GM12874 (cell line): ENCODE measurements around the gene PTX4.

Source experiments
- TF ChIP-seq, protein P1 (sequence below): IDR thresholded peaks from 2 replicates; pipeline ENCODE4 v1.5.1; 2011; ENCODE audit warnings: low read depth, mild to moderate bottlenecking, control low read depth, low read length, moderate library complexity; ENCODE audit not compliant: insufficient read depth

PTX4 gene

DNA sequence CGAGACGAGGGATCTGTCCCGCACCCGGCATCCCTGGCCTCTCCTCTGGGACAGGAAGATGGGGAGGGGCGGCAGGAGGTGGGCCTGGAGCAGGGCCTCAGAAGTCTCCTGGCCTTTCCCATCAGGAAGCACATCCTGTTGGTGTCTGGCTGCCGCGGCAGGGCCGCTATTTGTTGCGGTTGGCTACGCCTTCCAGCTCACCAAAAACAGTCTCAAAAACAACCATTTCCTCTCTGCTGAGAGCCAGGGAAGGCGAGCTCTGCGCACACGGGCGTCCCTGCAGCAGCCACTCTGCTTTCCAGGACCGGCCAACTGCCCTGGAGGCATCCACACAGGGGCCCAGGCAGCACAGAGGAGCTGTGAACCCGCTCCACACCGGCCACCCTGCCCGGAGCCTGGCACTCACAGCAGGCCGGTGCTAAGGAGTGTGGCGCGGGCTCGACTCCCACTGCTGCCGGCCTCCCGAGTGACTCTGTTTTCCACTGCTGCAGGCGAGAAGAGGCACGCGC lies 44.8 kb upstream of the PTX4 start, which contains the start of gene TMEM204:
TMEM204 (plus strand) TSS at position 224 of the 509 bp plus-strand sequence. CDS start 610 bp downstream, outside the sequence.
- TF ChIP-seq, protein P1, sequence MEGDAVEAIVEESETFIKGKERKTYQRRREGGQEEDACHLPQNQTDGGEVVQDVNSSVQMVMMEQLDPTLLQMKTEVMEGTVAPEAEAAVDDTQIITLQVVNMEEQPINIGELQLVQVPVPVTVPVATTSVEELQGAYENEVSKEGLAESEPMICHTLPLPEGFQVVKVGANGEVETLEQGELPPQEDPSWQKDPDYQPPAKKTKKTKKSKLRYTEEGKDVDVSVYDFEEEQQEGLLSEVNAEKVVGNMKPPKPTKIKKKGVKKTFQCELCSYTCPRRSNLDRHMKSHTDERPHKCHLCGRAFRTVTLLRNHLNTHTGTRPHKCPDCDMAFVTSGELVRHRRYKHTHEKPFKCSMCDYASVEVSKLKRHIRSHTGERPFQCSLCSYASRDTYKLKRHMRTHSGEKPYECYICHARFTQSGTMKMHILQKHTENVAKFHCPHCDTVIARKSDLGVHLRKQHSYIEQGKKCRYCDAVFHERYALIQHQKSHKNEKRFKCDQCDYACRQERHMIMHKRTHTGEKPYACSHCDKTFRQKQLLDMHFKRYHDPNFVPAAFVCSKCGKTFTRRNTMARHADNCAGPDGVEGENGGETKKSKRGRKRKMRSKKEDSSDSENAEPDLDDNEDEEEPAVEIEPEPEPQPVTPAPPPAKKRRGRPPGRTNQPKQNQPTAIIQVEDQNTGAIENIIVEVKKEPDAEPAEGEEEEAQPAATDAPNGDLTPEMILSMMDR = no peak

DNA sequence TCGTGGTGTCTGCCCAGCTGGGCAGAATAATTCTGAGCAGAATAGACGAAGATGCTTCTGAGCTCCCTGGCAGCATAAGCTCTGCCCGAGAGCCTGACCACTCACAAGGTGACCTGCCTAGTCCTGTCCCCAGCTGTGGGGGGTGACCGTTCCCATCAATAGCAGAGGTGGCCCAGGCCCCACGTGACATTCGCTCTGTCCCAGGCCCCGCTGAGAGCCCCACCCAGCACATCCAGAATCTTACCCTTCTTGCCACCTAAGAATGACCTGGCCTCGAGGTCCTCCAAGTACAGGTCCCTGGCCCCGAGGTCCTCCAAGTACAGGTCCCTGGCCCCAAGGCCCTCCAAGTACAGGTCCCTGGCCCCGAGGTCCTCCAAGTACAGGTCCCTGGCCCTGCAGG lies 44.0 kb upstream of the PTX4 start:
- TF ChIP-seq, protein P1 = no peak

DNA sequence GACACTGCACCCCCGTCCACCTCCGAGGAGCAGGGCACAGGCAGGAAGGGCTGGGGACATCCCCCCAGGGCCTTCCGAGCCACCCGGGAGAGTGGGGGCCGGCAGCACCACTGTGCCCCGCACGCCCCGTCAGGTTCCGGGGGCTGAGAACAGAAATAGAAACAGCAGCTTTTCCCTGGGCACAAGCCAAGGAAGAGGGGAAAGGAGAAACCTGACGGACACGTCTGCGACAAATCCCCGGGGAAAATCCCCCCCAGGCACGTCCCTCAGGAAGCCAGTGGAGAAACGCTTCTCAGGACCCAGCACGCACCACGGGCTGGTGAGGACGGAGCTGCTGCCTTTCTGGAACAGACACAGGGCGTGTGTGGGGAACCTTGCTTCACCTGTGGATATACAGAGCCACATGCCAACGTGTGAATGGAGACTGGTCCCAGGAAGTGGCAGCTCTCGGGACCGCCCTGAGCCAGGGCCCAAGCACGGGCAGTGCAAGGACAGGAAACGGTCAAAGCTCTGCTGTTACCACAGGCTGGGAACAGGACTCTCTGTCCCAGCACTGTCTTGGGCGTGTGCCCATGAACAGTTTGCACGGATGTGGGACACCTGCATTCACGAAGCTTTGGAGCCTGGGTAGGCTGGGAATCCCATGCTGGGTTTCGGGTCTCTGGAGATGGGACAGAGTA lies 43.5 kb upstream of the PTX4 start:
- TF ChIP-seq, protein P1 = no peak

DNA sequence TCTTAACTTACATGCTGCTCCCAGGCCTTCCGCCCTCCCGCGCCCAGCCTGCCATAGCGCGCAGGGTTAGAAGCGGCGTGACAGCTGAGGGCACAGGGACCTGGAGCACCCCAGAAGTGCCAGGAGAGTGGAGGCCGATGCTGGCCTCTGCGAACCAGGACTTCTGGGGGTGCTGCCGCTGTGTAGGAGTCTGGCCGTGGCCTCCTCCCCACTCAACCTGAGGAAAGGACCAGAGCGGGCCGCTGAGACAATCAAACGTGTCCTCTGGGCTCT lies 42.8 kb upstream of the PTX4 start:
- TF ChIP-seq, protein P1 = no peak

DNA sequence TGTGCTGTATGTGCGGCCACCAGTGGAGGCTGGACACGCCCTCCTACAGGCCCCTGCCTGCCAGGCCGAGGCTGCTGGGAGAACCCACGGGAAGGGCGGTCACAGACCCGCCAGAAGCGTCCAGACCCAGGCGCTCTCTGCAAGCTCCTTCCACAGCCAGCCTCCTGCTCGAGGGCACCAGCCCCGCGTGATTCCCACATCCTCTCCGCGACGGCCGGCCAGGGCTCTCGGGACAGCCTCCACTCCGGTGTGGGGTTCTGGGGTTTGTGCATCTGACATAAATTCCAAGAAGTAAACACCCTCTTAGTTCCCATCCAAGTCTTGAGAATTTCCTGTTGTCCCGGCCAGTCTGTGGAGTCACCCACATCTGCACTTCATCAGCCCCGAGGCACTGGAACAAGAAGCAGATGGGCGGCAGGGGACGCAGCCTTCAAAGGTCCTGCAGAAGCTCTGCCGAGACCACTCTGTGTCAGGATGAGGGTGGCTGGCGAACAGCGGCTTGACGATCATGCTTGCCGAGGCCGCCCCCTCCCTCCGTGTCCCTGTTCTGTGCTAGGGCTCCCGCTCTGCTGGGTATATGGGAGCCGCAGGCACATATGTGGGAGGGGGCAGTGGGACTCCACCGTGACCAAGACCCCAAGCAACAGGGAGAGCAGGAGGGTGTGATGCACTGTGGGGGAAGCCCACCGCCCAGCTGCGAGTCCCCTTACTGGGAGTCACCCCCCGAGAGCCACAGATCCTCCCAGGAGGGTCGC lies 42.3 kb upstream of the PTX4 start:
- TF ChIP-seq, protein P1 = no peak

DNA sequence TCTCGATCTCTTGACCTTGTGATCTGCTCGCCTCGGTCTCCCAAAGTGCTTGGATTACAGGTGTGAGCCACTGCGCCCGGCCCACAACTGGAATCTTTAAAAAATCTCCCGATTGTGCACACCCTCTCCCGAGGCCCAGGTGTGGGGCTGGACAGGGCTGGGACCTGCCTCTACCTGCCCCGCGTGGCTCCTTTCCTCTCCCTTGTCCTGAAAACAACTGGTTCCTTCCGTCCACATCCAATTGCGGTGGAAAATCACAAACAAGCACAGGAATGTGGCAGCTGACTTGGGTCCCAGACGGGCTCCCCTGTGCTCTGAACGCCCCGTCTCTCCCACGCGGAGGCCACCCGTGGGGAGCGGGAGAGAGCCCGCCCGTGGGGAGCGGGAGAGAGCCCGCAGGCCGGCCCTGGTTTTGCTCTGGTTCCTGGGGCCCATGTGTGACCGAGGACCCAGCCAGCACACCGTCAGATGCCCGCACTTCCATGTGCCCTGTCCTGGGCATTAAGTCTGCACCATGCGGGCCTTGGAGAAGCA lies 41.7 kb upstream of the PTX4 start:
- TF ChIP-seq, protein P1 = no peak

DNA sequence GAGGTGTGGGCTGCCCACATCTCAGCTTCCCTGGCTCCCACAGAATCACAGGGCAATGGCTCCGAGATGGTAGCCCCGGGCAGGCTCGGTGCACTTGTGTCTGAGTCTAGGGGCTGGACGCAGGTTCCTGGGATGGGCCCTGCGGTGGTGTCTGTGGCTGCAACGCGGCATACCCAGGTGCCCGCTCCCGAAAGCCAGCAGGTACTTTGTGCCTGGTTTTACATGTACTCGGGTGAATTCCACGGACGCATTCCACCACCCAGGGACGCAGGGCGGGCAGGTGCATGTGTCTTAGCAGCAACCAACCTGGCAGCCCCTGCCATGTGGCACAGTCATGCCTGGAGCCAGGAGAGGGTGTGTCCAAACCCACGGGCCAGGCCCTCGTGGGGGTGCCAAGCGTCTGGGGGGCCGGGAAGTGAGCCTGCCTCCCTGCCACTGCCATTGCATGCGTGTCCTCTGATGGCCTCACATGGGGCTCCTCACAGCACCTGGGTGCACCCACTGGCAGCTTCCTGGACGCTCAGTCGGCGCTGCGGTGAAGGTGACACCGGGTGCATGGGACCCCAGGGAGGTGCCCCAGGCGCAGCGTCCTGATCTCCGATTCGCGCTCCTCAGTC lies 40.3 kb upstream of the PTX4 start:
- TF ChIP-seq, protein P1 = no peak
